Prostate gland (tissue), 2 donors: ENCODE data around the gene ICAM4.
"Not testable (repeated sequence)": the region's sequence is repeated elsewhere in the genome, so short reads cannot be mapped to it uniquely, and the experiment has no call there.

Source experiments
- POLR2A ChIP-seq: fragments of 450-650 bp; IDR thresholded peaks from one replicate; pipeline ENCODE4 v1.6.1; 2016; ENCODE audit warnings: antibody characterized with exemption, mild to moderate bottlenecking
- TF ChIP-seq, protein P1 (sequence below), 4 experiments: fragments of 200-600 bp in 2 of 4; fragments of 450-650 bp in 2 of 4; sonication (generic) in 2 of 4; IDR thresholded peaks; 1 replicate in 3 of 4; 2 replicates in 1 of 4; pipeline ENCODE4 v1.5.1; 2016 to 2019; ENCODE audit warnings: antibody characterized with exemption in 4 of 4, mild to moderate bottlenecking in 2 of 4, moderate library complexity in 2 of 4

DNA sequence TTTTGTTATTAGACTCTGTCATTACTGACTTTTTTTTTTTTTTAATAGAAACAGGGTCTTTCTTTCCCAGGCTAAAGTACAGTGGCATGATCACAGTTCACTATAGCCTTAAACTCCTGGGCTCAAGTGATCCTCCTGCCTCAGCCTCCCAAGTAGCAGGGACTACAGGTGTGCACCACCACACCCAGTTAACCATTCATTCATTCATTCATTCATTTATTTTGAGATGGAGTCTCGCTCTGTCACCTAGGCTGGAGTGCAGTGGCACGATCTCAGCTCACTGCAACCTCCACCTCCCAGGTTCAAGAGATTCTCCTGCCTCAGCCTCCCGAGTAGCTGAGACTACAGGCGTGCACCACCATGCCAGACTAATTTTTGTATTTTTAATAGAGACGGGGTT, 4.7 kb upstream of the ICAM4 start:
- not testable (repeated sequence) for TF ChIP-seq POLR2A
- TF ChIP-seq, protein P1, sequence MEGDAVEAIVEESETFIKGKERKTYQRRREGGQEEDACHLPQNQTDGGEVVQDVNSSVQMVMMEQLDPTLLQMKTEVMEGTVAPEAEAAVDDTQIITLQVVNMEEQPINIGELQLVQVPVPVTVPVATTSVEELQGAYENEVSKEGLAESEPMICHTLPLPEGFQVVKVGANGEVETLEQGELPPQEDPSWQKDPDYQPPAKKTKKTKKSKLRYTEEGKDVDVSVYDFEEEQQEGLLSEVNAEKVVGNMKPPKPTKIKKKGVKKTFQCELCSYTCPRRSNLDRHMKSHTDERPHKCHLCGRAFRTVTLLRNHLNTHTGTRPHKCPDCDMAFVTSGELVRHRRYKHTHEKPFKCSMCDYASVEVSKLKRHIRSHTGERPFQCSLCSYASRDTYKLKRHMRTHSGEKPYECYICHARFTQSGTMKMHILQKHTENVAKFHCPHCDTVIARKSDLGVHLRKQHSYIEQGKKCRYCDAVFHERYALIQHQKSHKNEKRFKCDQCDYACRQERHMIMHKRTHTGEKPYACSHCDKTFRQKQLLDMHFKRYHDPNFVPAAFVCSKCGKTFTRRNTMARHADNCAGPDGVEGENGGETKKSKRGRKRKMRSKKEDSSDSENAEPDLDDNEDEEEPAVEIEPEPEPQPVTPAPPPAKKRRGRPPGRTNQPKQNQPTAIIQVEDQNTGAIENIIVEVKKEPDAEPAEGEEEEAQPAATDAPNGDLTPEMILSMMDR (IDR thresholded peaks at IDR 0.05), result not testable (repeated sequence)
